IgD-negative memory B cell (primary cell): Measurements from ENCODE around the gene KRTAP10-1. TPM values are rescaled to one million over a fixed set of nuclear protein-coding genes. Genes with fewer than 3 reads are reported as not detected.
A peak's percentile ranks its signal among the peaks of the same experiment; 100 is the strongest.
"Not testable (repeated sequence)": the region's sequence is repeated elsewhere in the genome, so short reads cannot be mapped to it uniquely, and the experiment has no call there.

Experiments used
- H3K27ac Mint-ChIP-seq, 3 donors: one replicate each; pipeline ENCODE4 v1.8.0; 2020 to 2022; ENCODE audit warnings: mild to moderate bottlenecking in 3 of 3, mixed read lengths in 3 of 3, moderate library complexity in 1 of 3
- H3K27me3 Mint-ChIP-seq: one replicate; pipeline ENCODE4 v1.8.0; 2021; ENCODE audit warnings: mixed read lengths
- H3K36me3 Mint-ChIP-seq: one replicate; pipeline ENCODE4 v1.8.0; 2020; ENCODE audit warnings: mild to moderate bottlenecking, mixed read lengths
- H3K4me1 Mint-ChIP-seq, 3 donors: one replicate each; pipeline ENCODE4 v1.8.0; 2020 to 2022; ENCODE audit warnings: mixed read lengths in 3 of 3, mild to moderate bottlenecking in 1 of 3
- H3K4me3 Mint-ChIP-seq, 4 donors: one replicate each; pipeline ENCODE4 v1.8.0; 2020 to 2022; ENCODE audit warnings: mild to moderate bottlenecking in 4 of 4, mixed read lengths in 4 of 4, moderate library complexity in 3 of 4
- H3K9me3 Mint-ChIP-seq, 3 donors: one replicate each; pipeline ENCODE4 v1.8.0; 2020 to 2021; ENCODE audit warnings: mixed read lengths in 3 of 3, mild to moderate bottlenecking in 1 of 3
- polyA plus RNA-seq: library from polyadenylated mRNA; unstranded; fragments of 300-500 nt; fragmentation: Illumina TruSeq; gene quantifications from one replicate; pipeline ENCODE4 v1.2.3, GENCODE V29; 2021

KRTAP10-1 gene
- polyA plus RNA-seq, 1 donor from 2014 or later: not detected

DNA sequence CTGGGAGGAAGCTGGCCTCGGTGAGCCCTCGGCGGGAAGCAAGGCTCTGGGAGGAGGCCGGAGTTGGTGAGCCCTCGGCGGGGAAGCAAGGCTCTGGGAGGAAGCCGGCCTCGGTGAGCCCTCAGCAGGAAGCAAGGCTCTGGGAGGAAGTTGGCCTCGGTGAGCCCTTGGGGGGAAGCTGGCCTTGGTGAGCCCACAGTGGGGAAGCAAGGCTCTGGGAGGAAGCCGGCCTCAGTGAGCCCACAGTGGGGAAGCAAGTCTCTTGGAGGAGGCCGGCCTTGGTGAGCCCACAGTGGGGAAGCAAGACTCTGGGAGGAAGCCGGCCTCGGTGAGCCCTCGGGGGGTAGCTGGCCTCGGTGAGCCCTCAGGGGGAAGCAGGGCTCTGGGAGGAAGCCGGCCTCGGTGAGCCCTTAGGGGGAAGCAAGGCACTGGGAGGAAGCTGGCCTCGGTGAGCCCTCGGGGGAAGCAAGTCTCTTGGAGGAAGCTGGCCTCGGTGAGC, 36.0 kb downstream of the KRTAP10-1 start:
- Mint-ChIP-seq H3K27ac (no peak overlapping the region), H3K27me3 (peaks cover 2% of the 10 kb centered on the region), H3K4me1 (peaks cover 0 to 6% (median 0%) of the 10 kb centered on the region in 3 donors), H3K9me3 (no peaks in the 10 kb centered on the region), H3K36me3 (no peaks in the 10 kb centered on the region), H3K4me3 (peak overlapping the region in 1 of 4 donors; percentile 47)

DNA sequence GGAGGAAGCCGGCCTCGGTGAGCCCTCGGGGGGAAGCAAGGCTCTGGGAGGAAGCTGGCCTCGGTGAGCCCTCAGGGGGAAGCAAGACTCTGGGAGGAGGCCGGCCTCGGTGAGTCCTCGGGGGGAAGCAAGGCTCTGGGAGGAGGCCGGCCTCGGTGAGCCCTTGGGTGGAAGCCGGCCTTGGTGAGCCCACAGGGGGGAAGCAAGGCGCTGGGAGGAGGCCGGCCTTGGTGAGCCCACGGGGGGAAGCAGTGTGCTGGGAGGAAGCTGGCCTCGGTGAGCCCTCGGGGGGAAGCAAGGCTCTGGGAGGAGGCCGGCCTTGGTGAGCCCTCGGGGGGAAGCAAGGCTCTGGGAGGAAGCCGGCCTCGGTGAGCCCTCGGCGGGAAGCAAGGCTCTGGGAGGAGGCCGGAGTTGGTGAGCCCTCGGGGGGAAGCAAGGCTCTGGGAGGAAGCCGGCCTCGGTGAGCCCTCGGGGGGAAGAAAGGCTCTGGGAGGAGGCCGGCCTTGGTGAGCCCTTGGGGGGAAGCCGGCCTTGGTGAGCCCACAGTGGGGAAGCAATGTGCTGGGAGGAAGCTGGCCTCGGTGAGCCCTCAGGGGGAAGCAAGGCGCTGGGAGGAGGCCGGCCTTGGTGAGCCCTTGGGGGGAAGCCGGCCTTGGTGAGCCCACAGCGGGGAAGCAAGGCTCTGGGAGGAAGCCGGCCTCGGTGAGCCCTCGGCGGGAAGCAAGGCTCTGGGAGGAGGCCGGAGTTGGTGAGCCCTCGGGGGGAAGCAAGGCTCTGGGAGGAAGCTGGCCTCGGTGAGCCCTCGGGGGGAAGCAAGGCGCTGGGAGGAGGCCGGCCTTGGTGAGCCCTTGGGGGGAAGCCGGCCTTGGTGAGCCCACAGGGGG, 36.7 kb downstream of the KRTAP10-1 start:
- H3K27me3 Mint-ChIP-seq, H3K9me3 Mint-ChIP-seq, H3K4me1 Mint-ChIP-seq, H3K4me3 Mint-ChIP-seq, H3K27ac Mint-ChIP-seq, H3K36me3 Mint-ChIP-seq: not testable (repeated sequence)

DNA sequence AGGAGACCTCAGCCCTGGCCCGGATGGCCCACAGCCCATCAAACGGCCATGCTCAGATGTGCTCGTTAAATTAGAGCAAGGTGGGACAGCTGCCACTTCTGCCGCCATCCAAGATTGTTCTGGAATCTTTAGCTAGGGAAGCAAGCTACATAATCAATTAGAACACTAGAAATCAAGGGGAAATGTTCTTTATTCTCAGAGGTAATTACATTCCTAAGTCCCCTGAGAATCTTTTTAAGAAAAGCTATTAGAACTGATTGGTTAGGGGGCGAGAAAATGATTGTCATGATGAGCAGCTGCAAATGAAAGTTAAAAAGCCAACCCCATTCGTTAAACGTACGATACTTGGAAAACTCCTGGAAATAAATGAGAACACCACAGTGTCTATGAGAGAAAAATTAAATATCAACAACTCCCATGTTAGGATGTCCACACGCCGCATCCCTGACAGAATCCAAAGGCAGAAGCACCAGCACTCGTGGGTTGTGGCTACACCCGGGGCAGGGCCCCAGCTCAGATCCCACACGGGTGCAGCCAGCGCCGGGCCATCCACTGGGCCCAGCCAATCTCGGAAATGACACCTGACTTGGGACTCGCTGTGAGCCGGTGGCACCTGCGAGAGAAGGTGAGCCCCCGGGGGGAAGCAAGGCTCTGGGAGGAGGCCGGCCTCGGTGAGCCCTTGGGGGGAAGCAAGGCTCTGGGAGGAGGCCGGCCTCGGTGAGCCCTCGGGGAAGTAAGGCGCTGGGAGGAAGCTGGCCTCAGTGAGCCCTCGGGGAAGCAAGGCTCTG, 37.6 kb downstream of the KRTAP10-1 start:
- Mint-ChIP-seq H3K27me3 (no peaks in the 10 kb centered on the region), H3K4me3 (no peak overlapping the region), H3K9me3 (no peaks in the 10 kb centered on the region), H3K36me3 (no peaks in the 10 kb centered on the region), H3K4me1 (peaks cover 0 to 6% (median 0%) of the 10 kb centered on the region in 3 donors), H3K27ac (no peak overlapping the region)

DNA sequence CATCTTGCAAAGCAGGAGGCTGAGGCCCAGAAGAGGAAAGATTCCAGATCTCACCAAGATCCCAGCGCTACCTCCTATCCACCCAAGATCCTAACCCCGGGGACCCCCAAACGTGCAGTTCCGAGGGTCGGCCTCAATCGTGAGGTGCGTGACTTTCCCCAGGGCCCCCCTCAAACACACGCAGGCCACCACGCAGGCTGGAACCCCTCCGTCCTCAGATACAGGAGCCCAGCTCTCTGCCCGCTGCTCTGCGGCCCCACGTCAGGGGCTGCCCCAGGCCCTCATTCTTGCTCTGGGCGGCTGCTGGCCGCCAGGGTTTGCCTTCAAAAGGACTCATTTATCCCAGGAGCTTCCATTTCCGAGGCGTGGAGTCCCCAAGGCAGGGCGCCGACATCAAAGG, 39.9 kb downstream of the KRTAP10-1 start:
- Mint-ChIP-seq H3K9me3 (no peaks in the 10 kb centered on the region), H3K27me3 (peaks cover 7% of the 10 kb centered on the region), H3K27ac (no peak overlapping the region), H3K4me3 (no peak overlapping the region), H3K4me1 (peaks cover 0 to 6% (median 0%) of the 10 kb centered on the region in 3 donors), H3K36me3 (no peaks in the 10 kb centered on the region)

DNA sequence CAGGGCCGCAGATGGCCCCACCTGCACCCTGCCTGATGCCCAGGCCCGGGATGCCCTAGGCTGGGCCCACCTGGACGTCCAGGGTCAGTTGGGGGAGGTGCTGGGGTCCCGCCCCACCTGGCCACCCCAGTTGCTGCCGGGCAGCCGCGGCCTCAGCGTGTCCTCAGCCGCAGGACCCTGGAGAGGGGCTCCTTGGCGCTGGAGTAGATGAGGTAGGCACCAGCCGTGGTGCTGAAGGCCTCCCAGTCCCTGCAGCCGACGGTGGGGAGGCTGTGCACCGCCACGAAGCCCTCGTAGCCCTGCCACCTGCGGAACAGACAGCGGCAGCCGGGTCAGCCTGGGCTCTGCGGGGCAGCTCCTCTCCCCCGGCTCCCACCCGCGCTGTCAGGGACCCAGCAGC, 40.4 kb downstream of the KRTAP10-1 start:
- H3K27ac Mint-ChIP-seq: no peak overlapping the region
- H3K4me1 Mint-ChIP-seq: peaks cover 0 to 6% (median 0%) of the 10 kb centered on the region in 3 donors
- H3K4me3 Mint-ChIP-seq: no peak overlapping the region
- H3K36me3 Mint-ChIP-seq: no peaks in the 10 kb centered on the region
- no peaks in the 10 kb centered on the region for H3K9me3 Mint-ChIP-seq
- H3K27me3 Mint-ChIP-seq: peaks cover 7% of the 10 kb centered on the region

DNA sequence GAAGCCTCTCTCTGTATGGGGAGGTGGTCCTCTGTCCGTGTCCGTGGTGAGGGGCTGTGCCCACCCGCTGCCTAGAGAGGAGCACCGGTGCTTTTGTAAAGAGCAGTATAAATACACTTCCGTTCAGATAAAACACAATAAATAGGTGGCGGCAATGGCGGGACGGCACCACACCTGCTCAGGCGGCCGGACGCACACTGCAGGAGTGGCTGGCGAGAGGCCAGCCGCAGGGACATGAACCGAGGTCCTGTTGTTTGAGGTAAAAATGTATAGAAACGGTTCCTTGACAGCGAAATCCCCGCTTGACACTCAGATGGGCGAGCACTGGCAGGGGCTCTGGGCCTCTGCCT, 40.8 kb downstream of the KRTAP10-1 start:
- H3K9me3 Mint-ChIP-seq: no peaks in the 10 kb centered on the region
- H3K27me3 Mint-ChIP-seq: peaks cover 7% of the 10 kb centered on the region
- H3K27ac Mint-ChIP-seq: no peak overlapping the region
- H3K4me3 Mint-ChIP-seq: no peak overlapping the region
- H3K4me1 Mint-ChIP-seq: peaks cover 0 to 6% (median 0%) of the 10 kb centered on the region in 3 donors
- no peaks in the 10 kb centered on the region for H3K36me3 Mint-ChIP-seq

DNA sequence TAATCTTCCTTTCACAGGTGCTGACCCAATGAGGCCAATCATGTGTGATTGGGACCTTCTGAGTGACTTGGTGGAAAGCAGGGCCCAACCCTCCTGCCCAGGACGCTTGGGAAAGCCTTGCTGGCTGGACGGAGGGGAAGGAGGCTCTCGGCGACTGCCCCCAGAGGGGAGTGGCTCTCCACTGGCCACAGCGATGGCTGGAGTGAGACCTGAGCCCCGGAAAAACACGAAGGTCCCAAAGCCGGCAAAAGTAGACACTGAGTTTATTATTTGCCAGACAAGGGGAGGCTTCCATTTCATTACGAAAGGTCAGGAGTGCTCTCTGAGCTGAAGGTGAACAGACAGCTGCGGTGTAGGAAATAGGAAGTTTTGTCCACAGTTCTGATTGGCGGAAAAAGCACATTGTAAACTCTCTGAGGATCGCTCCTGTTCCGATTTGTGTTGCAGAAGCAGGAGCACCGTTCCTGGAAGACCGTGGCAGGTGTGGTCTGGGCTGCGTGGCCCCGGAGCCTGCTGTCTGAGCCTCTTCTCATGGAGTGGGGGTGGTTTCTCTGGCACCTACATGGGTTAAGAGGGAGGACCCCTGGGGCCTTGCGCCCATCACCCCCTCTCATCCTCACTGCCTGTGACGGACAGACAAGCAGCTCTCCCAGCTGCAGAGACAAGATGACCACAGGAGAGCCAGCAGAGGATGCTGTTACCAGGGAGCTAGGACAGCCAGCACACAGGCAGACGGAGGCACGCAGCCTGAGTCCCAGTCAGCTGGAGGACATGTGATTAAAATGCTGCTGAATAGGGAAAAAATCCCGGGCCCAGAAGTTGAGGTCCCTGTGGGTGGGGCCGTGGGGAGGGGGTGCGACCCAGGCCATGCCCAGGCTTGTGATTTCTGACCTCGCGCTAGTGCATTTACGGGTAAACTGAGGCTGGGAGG, 41.5 kb downstream of the KRTAP10-1 start:
- peak overlapping the region in 1 of 3 donors; percentile 67 for H3K27ac Mint-ChIP-seq
- peaks cover 7% of the 10 kb centered on the region for H3K27me3 Mint-ChIP-seq
- no peak overlapping the region for H3K4me3 Mint-ChIP-seq
- no peaks in the 10 kb centered on the region for H3K36me3 Mint-ChIP-seq
- H3K4me1 Mint-ChIP-seq: peaks cover 0 to 6% (median 0%) of the 10 kb centered on the region in 3 donors
- peaks cover 0 to under 1% (median 0%) of the 10 kb centered on the region in 3 donors for H3K9me3 Mint-ChIP-seq

DNA sequence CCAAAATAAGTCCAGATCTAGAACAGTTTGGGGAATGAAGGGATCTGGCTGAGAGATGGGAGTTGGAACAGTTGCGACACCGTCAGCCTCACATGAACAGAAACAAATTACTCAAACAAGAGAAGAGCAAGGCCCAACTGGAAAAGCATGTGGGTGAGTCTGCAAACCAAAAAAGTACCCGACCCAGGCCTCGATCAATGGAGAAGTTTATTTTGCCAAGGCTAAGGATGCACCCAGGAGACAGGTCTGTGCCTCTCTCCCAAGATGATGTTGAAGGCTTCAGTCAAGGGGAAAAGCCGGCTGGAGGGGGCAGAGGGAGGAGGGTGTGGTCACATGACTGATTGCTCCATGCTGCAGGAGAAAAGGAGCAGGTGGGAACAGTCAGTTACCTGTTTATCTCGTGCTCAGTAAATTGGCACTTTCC, 42.3 kb downstream of the KRTAP10-1 start:
- Mint-ChIP-seq H3K27me3 (peaks cover 10% of the 10 kb centered on the region), H3K36me3 (no peaks in the 10 kb centered on the region), H3K4me1 (peaks cover 0 to 6% (median 0%) of the 10 kb centered on the region in 3 donors), H3K9me3 (peaks cover 3 to 7% (median 3%) of the 10 kb centered on the region in 3 donors), H3K27ac (peak overlapping the region in 1 of 3 donors; percentile 67), H3K4me3 (no peak overlapping the region)

DNA sequence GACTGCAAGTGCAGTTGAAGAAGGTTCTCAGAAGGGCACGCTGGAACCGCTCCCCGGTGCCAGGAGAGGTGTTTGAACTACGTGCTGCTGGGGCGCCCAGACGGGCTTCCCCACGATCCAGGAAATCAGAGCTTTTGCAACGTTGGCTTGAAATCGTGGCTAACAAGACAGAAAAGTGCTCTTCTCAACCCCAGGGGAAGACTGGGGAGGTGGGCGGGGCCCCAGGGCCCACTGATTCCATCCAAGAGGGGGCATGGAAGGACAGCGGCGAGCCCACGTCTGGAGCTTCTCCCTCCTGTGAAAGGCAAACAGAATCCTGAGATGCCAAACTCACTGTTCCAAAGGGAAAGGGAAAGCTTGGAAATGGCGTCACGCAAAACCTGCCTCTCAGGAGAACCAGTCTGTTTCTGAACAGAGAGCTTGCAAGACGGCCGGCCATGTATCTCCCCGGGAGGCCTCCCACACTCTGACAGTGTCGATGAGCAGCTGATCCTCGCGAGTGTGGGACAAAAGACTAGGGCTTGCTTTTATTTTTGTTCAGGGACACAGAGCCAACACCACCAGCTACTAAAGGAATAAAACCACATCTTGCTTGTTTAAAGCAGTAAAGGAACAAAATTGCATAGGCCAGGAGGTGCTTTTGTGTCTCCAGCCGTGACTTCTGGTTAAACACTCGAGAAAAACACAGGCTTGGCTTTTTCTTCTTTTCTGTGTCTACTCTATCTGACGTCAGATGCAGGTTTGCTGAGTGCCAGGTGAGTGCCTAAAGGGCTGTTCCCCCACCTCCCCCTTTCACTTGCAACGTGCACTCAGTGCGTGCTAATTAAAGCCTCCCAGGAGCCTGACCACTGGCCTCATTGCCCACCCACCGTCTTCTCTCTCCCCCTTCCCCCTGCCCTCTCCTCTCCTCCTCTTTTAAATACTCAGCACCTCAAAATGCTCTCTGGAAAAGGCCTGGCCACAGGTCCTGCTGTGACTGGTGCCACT, 43.1 kb downstream of the KRTAP10-1 start:
- Mint-ChIP-seq H3K27me3 (peaks cover 13% of the 10 kb centered on the region), H3K4me3 (no peak overlapping the region)

DNA sequence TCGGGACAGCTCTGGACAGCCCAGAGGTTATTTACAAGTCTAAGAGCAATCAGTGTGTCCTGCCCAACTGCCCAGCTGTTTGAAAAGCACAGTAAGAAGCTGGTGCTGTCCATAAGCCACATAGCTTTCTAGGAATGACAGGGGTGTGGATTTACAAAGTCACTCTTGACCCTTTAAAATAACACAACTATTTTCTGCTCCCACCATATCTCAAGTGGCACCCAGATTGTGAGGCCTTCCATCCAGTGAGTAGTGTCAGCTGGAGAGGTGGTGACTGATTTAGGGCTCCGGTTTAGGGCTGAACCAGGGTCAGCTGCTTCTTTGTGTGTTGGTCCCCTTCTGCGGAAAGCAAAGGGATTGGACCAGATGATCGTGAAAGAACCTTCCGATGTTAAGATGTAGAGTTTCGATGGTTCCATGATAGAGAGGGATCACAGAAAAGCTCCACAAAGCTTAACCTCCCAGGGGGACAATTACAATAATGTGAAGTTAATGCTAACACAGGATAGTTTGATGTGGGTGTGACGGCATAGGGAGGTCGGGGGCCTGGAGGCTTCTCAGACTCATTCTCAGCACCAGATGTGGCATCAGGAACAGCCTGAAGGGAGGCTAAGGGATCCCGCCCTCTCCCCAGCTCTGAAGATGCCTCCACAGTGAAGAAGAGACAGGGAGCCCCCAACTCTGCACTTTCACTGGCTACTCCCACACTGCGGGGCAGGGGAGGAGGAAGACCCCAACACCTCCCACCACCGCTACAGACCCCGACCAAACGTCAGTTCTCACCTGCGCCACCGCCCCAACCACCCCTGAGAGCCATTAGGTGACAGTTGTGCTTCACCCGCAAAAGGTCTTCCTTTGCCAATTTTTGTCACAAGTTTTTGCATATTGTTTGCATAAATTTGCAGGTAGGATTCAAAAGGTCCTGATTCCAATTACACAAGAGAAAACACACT, 44.1 kb downstream of the KRTAP10-1 start:
- H3K27ac Mint-ChIP-seq: no peak overlapping the region
- no peak overlapping the region for H3K4me3 Mint-ChIP-seq
- peaks cover 3 to 14% (median 3%) of the 10 kb centered on the region in 3 donors for H3K9me3 Mint-ChIP-seq
- H3K4me1 Mint-ChIP-seq: no peaks in the 10 kb centered on the region
- peaks cover 13% of the 10 kb centered on the region for H3K27me3 Mint-ChIP-seq
- H3K36me3 Mint-ChIP-seq: no peaks in the 10 kb centered on the region

More for the DNA sequence above, 43.1 kb downstream of the KRTAP10-1 start:
- H3K36me3 Mint-ChIP-seq: no peaks in the 10 kb centered on the region
- peaks cover 3 to 14% (median 3%) of the 10 kb centered on the region in 3 donors for H3K9me3 Mint-ChIP-seq
- peaks cover 0 to under 1% (median 0%) of the 10 kb centered on the region in 3 donors for H3K4me1 Mint-ChIP-seq
- H3K27ac Mint-ChIP-seq: no peak overlapping the region

DNA sequence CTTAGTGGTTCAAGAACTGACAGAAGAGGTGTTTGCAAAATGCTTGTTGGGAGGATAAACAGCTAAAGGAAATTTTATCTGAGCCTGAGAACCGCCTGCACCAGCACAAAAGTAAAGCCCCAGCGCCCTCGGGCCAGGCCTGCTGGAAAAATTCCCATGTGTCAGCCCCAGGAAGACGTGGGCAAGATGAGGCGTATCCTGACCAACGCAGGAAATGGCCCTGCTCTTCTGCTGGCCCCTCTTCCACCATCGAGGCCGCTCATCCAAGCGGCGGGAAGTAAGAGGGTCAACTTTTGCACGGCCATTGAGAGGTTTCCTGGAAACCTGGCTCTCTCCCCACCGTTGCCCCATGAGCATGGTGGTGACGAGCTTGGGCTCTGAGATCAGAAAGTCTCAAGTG, 45.0 kb downstream of the KRTAP10-1 start:
- Mint-ChIP-seq H3K36me3 (no peaks in the 10 kb centered on the region), H3K4me3 (no peak overlapping the region), H3K4me1 (no peaks in the 10 kb centered on the region), H3K9me3 (peaks cover 3 to 14% (median 3%) of the 10 kb centered on the region in 3 donors), H3K27me3 (peaks cover 13% of the 10 kb centered on the region), H3K27ac (no peak overlapping the region)

DNA sequence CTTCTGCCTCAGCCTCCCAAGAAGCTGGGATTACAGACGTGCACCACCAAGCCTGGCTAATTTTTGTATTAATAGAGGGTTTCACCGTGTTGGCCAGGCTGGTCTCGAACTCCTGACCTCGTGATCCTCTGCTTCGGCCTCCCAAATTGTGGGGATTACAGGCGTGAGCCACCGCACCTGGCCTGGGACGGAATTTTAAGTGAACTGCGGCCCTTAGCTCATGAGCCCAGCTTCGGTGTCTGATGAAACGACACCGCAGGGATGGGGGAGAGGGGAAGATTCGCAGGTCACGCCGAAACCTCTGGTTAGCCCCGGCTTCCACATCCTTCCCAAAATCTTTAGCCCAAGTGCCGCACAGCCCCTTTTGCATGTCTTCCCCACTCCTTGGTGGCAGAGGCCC, 45.6 kb downstream of the KRTAP10-1 start:
- peaks cover 3 to 14% (median 3%) of the 10 kb centered on the region in 3 donors for H3K9me3 Mint-ChIP-seq
- no peak overlapping the region for H3K27ac Mint-ChIP-seq
- peaks cover 14% of the 10 kb centered on the region for H3K27me3 Mint-ChIP-seq
- H3K4me1 Mint-ChIP-seq: no peaks in the 10 kb centered on the region
- H3K4me3 Mint-ChIP-seq: no peak overlapping the region
- H3K36me3 Mint-ChIP-seq: no peaks in the 10 kb centered on the region
